Testis (tissue), 3 donors: ENCODE measurements around the gene MACROD2. TPM values are rescaled to one million over a fixed set of nuclear protein-coding genes. Genes with fewer than 3 reads are reported as not detected.

ENCODE experiments used
- DNase-seq: peaks from one replicate; pipeline ENCODE4 v3.0.0-alpha.2; 2019
- H3K27ac ChIP-seq, 2 donors: fragments of 200-600 bp; sonication (generic); one replicate each; pipeline ENCODE4 v1.5.1; 2019
- H3K27me3 ChIP-seq: fragments of 200-600 bp; sonication (generic); one replicate; pipeline ENCODE4 v1.5.1; 2019
- H3K36me3 ChIP-seq: fragments of 200-600 bp; sonication (generic); one replicate; pipeline ENCODE4 v1.5.1; 2017; ENCODE audit warnings: low read depth; ENCODE audit errors: missing control alignments
- H3K4me1 ChIP-seq: fragments of 200-600 bp; sonication (generic); one replicate; pipeline ENCODE4 v1.5.1; 2019
- H3K4me3 ChIP-seq, 2 donors: fragments of 200-600 bp; sonication (generic); one replicate each; pipeline ENCODE4 v1.5.1; 2017 to 2019
- H3K9me3 ChIP-seq: fragments of 200-600 bp; sonication (generic); one replicate; pipeline ENCODE4 v1.5.1; 2017
- POLR2A ChIP-seq: fragments of 450-650 bp; IDR thresholded peaks from one replicate; pipeline ENCODE4 v1.6.1; 2017; ENCODE audit warnings: antibody characterized with exemption, mild to moderate bottlenecking, moderate library complexity
- WGBS, 2 donors: methylation state at CpG; one replicate each; pipeline ENCODE4 v1.1.5; 2018; 5-methylcytosine and 5-hydroxymethylcytosine counted together
- intact Hi-C: fragments of 100-400 bp; cut with DNase I; formaldehyde crosslinking; loops from one replicate; pipeline ENCODE4 v1.15.1; 2023; ENCODE audit warnings: low total_unique reads
- polyA plus RNA-seq: library from polyadenylated mRNA; stranded (reverse); fragments of 350-450 nt; fragmentation: Illumina TruSeq; extraction: RNeasy Lipid Tissue Mini Kit (QIAGEN cat#74804); gene quantifications from one replicate; pipeline ENCODE4 v1.2.3, GENCODE V29; 2014; ENCODE audit warnings: low read depth, low replicate concordance; ENCODE audit not compliant: insufficient read depth
- total RNA-seq, 2 donors: library from RNA; depleted of rRNA; stranded (reverse); fragments of >200 nt; gene quantifications; one replicate each; pipeline ENCODE4 v1.2.3, GENCODE V29; 2016
- TF ChIP-seq, protein P1 (sequence below), 3 experiments: fragments of 450-650 bp in 2 of 3; fragments of 200-600 bp in 1 of 3; sonication (generic) in 1 of 3; IDR thresholded peaks; one replicate each; pipeline ENCODE4 v1.5.1; 2016 to 2019; ENCODE audit warnings: antibody characterized with exemption in 3 of 3, mild to moderate bottlenecking in 2 of 3, moderate library complexity in 1 of 3

MACROD2 gene
- total and polyA plus RNA-seq, 3 donors from 2014 or later: 12.6 to 20.6 (median 16.8) TPM

DNA sequence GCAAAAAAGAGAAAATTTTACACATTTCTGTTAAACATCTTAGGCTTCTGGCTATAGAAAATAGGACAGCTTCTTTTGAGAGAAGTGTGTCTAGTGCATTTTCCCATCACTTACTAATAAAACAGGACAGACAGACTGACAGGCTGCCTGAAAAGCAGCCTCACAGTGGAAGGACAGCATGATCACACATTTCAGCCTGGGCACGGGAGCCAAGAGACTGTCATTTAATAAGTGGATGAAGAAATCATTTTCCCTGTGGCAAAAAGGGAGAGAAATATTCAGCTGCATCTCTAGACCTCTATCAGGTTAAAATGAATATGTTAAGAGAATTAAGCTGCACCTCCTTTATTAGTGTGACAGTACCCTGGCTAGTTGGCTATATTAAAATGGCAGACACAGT, 1617.5 kb downstream of the MACROD2 start:
- Histone ChIP-seq H3K4me3 (no peak overlapping the region), H3K27ac (no peak overlapping the region), H3K27me3 (no peaks in the 10 kb centered on the region), H3K36me3 (no peaks in the 10 kb centered on the region), H3K4me1 (no peaks in the 10 kb centered on the region), H3K9me3 (no peaks in the 10 kb centered on the region)
- no peak for TF ChIP-seq POLR2A
- TF ChIP-seq, protein P1, sequence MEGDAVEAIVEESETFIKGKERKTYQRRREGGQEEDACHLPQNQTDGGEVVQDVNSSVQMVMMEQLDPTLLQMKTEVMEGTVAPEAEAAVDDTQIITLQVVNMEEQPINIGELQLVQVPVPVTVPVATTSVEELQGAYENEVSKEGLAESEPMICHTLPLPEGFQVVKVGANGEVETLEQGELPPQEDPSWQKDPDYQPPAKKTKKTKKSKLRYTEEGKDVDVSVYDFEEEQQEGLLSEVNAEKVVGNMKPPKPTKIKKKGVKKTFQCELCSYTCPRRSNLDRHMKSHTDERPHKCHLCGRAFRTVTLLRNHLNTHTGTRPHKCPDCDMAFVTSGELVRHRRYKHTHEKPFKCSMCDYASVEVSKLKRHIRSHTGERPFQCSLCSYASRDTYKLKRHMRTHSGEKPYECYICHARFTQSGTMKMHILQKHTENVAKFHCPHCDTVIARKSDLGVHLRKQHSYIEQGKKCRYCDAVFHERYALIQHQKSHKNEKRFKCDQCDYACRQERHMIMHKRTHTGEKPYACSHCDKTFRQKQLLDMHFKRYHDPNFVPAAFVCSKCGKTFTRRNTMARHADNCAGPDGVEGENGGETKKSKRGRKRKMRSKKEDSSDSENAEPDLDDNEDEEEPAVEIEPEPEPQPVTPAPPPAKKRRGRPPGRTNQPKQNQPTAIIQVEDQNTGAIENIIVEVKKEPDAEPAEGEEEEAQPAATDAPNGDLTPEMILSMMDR (IDR thresholded peaks at IDR 0.05): no peak
- intact Hi-C loops: no loop called here
- 81 to 91% methylated on average over 1 of the region's 1 CpG for WGBS, 2 donors
- no peak for DNase-seq

DNA sequence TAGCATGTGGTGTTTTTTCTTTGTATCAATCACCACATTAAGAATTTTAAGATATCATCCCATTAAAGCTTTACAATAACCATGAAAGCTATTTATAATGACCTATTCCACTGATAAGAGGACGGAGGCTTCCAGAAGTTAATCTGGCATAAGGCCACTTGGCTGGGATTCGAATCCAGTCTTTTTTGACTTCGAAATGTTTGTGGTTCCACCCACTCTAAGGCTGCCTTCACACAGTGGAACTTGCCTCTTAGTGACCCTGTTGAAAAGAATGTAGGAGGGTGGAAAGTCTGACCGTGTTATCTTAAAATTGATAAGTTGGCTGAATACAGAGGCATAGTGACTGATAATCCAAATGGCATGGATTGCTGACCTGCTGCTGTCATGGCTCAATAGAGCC, 1618.2 kb downstream of the MACROD2 start:
- Histone ChIP-seq H3K4me3 (no peak overlapping the region), H3K4me1 (no peaks in the 10 kb centered on the region), H3K27me3 (no peaks in the 10 kb centered on the region), H3K9me3 (no peaks in the 10 kb centered on the region), H3K36me3 (no peaks in the 10 kb centered on the region), H3K27ac (no peak overlapping the region)
- TF ChIP-seq, protein P1 (IDR thresholded peaks at IDR 0.05): no peak
- TF ChIP-seq POLR2A: no peak
- WGBS, 2 donors: 26 to 49% methylated on average over 4 of the region's 4 CpGs
- intact Hi-C loops: no loop called here
- DNase-seq: peak; percentile 67

DNA sequence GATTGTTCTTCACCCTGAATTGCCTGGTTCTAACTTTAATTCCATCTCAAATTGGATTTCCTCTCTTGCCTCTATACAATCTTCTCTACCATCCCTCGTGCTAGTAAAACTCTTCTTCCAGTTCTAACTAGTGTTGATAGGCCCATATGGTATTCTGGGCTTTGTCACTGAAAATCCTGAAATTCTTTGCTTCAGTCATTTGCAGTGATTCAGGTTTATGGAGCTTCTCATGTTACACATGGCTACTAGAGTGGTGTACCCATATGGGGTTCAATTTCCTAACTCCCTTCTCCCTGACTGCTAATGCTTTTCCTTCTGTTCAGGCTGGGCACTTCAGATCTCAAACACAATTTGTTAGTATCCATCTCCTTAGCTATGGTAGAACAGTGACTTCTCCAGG, 1621.3 kb downstream of the MACROD2 start:
- WGBS, 2 donors: 83 to 86% methylated on average over 1 of the region's 1 CpG
- TF ChIP-seq POLR2A: no peak
- TF ChIP-seq, protein P1 (IDR thresholded peaks at IDR 0.05): no peak
- Histone ChIP-seq H3K27ac (no peak overlapping the region), H3K4me3 (no peak overlapping the region), H3K9me3 (no peaks in the 10 kb centered on the region), H3K36me3 (no peaks in the 10 kb centered on the region), H3K27me3 (no peaks in the 10 kb centered on the region), H3K4me1 (no peaks in the 10 kb centered on the region)
- intact Hi-C loops: no loop called here
- DNase-seq: no peak

DNA sequence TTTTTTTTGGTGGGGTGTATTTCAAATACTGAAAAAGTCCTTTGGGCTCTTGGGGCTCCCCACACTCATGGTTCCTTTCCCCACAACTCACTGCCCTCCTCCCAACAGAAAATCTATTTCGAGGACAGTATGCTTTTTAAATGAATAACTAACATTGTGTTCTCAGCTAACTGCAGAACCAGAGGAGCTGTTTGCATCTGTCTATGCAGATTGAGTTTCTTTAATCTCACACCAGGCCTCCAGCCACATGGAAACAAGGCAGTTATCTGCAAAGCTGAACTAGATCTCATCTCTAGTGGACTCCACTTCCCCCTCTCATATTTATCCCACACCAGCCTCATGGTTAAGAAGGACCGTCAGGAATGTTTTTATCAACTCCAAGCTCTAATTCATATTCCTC, 1622.8 kb downstream of the MACROD2 start:
- no peaks in the 10 kb centered on the region for H3K36me3 ChIP-seq
- TF ChIP-seq, protein P1 (IDR thresholded peaks at IDR 0.05): no peak
- no peak for TF ChIP-seq POLR2A
- H3K4me1 ChIP-seq: no peaks in the 10 kb centered on the region
- WGBS, 2 donors: 54 to 68% methylated on average over 2 of the region's 2 CpGs
- intact Hi-C loops: no loop called here
- H3K4me3 ChIP-seq: no peak overlapping the region
- DNase-seq: no peak
- no peaks in the 10 kb centered on the region for H3K9me3 ChIP-seq
- no peaks in the 10 kb centered on the region for H3K27me3 ChIP-seq
- H3K27ac ChIP-seq: no peak overlapping the region

DNA sequence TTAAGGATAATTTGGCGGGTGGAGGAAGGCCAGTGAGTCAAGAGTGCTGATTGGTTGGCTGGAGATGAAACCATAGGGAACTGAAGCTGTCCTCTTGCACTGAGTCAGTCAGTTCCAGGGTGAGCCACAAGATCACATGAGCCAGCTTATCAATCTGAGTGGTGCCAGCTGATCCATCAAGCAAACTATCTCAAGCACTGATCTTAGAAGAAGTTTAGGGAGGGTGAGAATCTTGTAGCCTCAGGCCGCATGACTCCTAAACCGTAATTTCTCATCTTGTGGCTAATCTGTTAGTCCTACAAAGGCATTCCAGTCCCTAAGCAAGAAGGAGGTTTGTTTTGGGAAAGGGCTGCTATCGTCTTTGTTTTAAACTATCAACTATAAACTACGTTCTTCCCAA, 1623.6 kb downstream of the MACROD2 start:
- no peaks in the 10 kb centered on the region for H3K4me1 ChIP-seq
- intact Hi-C loops: no loop called here
- no peak for TF ChIP-seq POLR2A
- TF ChIP-seq, protein P1 (IDR thresholded peaks at IDR 0.05): no peak
- no peaks in the 10 kb centered on the region for H3K9me3 ChIP-seq
- 87 to 94% methylated on average over 5 of the region's 5 CpGs for WGBS, 2 donors
- no peaks in the 10 kb centered on the region for H3K36me3 ChIP-seq
- H3K27ac ChIP-seq: no peak overlapping the region
- no peaks in the 10 kb centered on the region for H3K27me3 ChIP-seq
- no peak for DNase-seq
- H3K4me3 ChIP-seq: no peak overlapping the region
